Fibroblast of the aortic adventitia (primary cell): ENCODE results near the gene DUSP23. TPM values are rescaled to one million over a fixed set of nuclear protein-coding genes. Genes with fewer than 3 reads are reported as not detected.

Source experiments
- DNase-seq: peaks from one replicate; pipeline ENCODE4 v3.0.0-alpha.2; 2010; ENCODE audit warnings: low read depth
- H3K4me3 ChIP-seq: 2 replicates; pipeline ENCODE4 v1.5.1; 2011; ENCODE audit warnings: low read depth, mild to moderate bottlenecking, control low read depth, low read length, moderate library complexity
- total RNA-seq: library from RNA; depleted of rRNA; stranded (reverse); fragments of >200 nt; gene quantifications from 2 replicates; pipeline ENCODE4 v1.2.3, GENCODE V29; 2012; ENCODE audit warnings: low replicate concordance
- TF ChIP-seq, protein P1 (sequence below): IDR thresholded peaks from 2 replicates; pipeline ENCODE4 v1.5.1; 2011; ENCODE audit warnings: mild to moderate bottlenecking, low read length, control low read depth, inconsistent platforms; ENCODE audit not compliant: insufficient read depth

Gene DUSP23
- total RNA-seq, 1 donor, result 10.0 TPM

DNA sequence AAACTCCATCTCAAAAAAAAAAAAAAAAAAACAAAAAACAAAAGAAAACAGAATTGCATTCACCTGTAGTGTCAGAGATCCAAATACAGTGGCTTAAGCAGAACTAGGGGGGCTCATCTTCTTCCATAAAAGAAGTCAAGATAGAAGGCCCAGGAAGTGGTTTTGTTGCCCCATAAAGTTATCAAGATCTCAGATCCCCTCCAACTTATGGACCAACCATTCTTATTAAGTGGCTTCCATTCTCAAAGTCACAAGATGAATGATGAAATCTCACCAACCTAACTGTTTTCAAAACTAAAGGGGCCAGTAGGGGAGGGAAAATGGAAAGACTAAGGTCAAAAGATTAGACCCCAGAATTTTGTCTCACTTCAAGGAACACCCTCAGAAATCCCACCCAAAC is 30.1 kb upstream of the DUSP23 start:
- TF ChIP-seq, protein P1, sequence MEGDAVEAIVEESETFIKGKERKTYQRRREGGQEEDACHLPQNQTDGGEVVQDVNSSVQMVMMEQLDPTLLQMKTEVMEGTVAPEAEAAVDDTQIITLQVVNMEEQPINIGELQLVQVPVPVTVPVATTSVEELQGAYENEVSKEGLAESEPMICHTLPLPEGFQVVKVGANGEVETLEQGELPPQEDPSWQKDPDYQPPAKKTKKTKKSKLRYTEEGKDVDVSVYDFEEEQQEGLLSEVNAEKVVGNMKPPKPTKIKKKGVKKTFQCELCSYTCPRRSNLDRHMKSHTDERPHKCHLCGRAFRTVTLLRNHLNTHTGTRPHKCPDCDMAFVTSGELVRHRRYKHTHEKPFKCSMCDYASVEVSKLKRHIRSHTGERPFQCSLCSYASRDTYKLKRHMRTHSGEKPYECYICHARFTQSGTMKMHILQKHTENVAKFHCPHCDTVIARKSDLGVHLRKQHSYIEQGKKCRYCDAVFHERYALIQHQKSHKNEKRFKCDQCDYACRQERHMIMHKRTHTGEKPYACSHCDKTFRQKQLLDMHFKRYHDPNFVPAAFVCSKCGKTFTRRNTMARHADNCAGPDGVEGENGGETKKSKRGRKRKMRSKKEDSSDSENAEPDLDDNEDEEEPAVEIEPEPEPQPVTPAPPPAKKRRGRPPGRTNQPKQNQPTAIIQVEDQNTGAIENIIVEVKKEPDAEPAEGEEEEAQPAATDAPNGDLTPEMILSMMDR, result no peak
- DNase-seq, result no peak
- H3K4me3 ChIP-seq, result no peak overlapping the region

DNA sequence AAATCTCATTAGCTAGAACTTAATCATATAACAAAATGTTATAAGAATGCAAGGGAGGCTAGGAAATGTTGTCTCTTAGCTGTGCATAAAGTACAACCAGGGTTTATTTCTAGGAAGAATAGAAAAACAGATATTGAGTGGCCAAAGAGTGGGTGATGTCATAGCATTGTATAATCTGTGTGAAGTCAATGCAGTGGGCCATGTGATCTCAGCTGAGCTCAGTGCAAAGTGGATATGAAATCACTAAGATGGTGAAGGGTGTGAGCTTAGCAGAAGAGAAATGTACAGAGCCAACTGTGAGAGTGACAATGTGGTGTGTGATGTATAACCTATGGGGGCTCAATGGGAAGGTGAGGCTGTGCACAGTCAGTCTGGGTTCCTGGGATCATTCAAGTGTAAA is 29.7 kb upstream of the DUSP23 start:
- DNase-seq, result no peak
- H3K4me3 ChIP-seq, result no peak overlapping the region
- TF ChIP-seq, protein P1, result no peak

DNA sequence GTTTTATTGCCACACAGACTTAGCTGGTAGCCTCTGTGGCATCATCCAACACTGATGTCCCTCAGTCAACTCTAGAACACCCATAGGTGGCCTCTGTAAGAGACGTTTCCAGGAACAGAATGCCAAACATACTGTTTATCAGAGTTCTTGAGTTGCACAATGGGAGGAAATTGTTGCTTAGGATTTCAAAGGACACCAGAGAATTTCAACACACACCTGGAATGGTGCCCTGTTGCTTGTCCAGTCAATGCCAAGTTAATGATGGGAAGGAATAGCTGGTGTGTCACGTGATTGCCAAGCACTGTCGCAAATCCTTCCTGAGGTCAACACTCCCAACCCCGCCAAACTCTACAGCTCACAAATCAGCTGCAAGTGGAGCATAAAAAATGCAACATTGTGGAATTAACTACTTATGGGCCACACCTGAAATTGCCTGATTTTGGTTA is 28.6 kb upstream of the DUSP23 start:
- DNase-seq, result peak; percentile 93
- H3K4me3 ChIP-seq, result no peak overlapping the region
- TF ChIP-seq, protein P1, result no peak

DNA sequence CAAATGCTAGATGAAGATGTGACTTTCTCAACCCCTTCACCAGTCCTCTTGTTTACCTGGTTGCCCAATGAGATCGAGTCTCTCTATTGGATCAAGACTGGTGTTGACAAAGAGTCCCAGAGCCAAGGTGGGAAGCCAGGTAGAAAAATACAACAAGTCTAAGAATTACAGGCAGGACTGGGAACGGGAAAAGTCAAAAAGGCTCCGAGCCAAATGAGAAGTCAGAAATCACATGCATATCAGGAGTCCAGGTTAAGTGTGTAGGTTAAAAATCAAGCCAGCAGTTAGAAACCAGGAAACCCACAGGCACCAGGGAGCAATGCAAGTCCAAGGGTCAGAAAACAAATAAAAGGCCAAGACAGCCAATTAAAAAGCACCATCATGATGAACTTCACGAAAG is 27.4 kb upstream of the DUSP23 start:
- TF ChIP-seq, protein P1, result no peak
- DNase-seq, result no peak
- H3K4me3 ChIP-seq, result no peak overlapping the region

DNA sequence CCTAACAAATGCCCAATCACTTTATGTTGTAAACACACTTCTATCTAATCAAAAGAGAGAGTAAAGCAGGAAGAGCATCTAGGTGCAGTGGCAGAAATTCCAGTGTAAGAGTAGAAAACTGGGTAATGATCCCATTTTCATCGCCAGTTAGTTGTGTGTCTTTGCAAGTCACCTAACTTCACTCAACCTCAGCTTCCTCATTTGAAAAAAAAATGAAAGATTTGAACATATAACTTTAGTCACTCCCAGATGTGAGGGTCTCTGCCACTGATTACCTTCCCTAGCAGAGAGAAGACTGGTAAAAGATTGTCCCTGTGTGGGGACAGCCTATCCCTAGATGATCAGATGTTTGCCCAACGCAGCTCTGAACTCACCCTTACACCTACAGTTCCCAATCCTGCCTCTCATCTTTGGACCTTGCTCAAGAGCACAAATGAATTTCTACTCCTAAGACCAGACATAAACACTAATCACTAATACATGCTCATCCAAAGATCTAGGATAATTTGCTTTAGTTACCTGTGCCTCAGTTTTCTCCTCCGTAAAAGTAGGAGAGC is 25.2 kb upstream of the DUSP23 start:
- H3K4me3 ChIP-seq, result no peak overlapping the region
- DNase-seq, result no peak
- TF ChIP-seq, protein P1, result no peak

DNA sequence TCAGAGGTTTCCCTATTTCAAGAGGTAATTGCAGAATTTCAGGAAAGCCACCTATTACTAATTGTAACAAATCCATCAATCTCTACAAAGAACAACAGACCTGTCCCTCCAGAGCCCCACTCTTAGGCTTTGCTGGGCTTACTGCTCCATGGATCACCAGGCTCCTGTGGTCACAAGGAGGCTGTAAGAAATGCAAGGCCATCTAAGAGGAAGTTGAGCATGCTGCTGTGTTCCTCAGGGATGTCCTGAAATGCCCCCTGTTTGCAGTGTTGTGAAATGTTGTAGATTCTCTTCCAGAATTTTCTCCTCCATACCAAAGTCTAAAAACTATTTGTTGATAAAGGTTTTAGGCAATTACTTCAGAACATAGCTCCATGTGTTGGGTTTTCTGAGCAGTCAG is 24.4 kb upstream of the DUSP23 start:
- peak; percentile 8 for DNase-seq
- H3K4me3 ChIP-seq, result no peak overlapping the region
- TF ChIP-seq, protein P1, result no peak

DNA sequence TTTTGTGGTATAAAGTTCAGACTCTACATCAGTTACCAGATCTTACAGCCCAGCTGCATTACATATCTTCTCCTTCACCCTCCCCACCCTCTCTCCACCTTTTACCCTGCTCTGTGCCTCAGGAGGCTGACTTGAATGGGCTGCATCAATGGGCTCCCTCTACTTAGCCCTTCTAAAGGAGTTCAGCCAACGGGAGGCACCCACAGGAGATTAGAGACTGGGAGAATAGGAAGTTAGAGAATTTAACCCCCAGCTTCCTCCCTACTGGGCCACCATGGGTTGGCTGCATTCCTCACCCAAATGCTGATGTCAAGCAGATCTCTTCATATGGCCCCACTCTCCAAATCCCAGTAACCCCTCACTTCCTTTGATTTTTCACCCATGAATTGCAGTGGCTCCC is 17.1 kb upstream of the DUSP23 start:
- no peak overlapping the region for H3K4me3 ChIP-seq
- TF ChIP-seq, protein P1, result no peak
- no peak for DNase-seq
